ENCODE data around the gene EVI5L. TPM values are rescaled to one million over a fixed set of nuclear protein-coding genes. Genes with fewer than 3 reads are reported as not detected.
A peak's percentile ranks its signal among the peaks of the same experiment; 100 is the strongest.

Gene EVI5L
- total and polyA plus RNA-seq, 2 of the 13 experiments (the other 11 are each of a cell fraction or from before 2014, with no cell fraction given), result 1.7 to 2.4 TPM

- TF ChIP-seq, protein P1, sequence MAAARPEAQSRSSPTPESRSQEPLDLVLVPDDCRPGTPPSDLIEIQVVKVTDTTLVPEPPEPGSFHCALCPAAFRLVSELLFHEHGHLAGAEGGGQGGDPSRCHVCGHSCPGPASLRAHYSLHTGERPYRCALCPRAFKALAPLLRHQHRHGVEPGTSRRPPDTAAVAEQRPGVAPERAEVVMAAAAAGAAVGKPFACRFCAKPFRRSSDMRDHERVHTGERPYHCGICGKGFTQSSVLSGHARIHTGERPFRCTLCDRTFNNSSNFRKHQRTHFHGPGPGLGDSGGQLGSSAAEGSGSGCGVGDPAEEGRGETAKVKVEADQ (CRISPR knock-in tag; IDR thresholded peaks at IDR 0.05; ENCODE audit: borderline replicate concordance), result no peak
- TF ChIP-seq ZNF205 (CRISPR knock-in tag; IDR thresholded peaks at IDR 0.05) (peak; percentile 49; the same call in 1 of the 2 replicates), SALL1 (CRISPR knock-in tag; IDR thresholded peaks at IDR 0.05) (peak; percentile 49; the same call in 1 of the 2 replicates), FOSL1 (CRISPR knock-in tag; IDR thresholded peaks at IDR 0.05; ENCODE audit: borderline replicate concordance) (peak; percentile 11; the same call in 1 of the 2 replicates), ZNF431 (CRISPR knock-in tag; IDR thresholded peaks at IDR 0.05; ENCODE audit: borderline replicate concordance, low read depth) (peak; percentile 21; the same call in 1 of the 2 replicates), POLR2AphosphoS5 (IDR thresholded peaks at IDR 0.05; ENCODE audit: low read depth, low read length) (peak; percentile 60), ZNF274 (CRISPR knock-in tag; IDR thresholded peaks at IDR 0.05) (peak; percentile 22; the same call in 1 of the 2 replicates), CENPT (CRISPR knock-in tag; IDR thresholded peaks at IDR 0.05; ENCODE audit: low read depth) (no peak), ARNTL (CRISPR knock-in tag; IDR thresholded peaks at IDR 0.05) (peak; percentile 56; the same call in 1 of the 2 replicates), TSC22D2 (CRISPR knock-in tag; IDR thresholded peaks at IDR 0.05; ENCODE audit: borderline replicate concordance) (no peak), SNAI1 (CRISPR knock-in tag; IDR thresholded peaks at IDR 0.05; ENCODE audit: borderline replicate concordance) (no peak), HMG20B (CRISPR knock-in tag; conservative IDR thresholded peaks at IDR 0.05) (no peak), ZNF7 (CRISPR knock-in tag; IDR thresholded peaks at IDR 0.05) (no peak), MTA1 (CRISPR knock-in tag; IDR thresholded peaks at IDR 0.05; ENCODE audit: borderline replicate concordance) (peak; percentile 46; the same call in 1 of the 2 replicates), TAF1 (CRISPR knock-in tag; IDR thresholded peaks at IDR 0.05) (peak; percentile 60; the same call in 1 of the 2 replicates), ZNF280D (CRISPR knock-in tag; IDR thresholded peaks at IDR 0.05) (0 out of 2 replicates have a peak, but pooled peaks have one; percentile 18), ZNF235 (CRISPR knock-in tag; IDR thresholded peaks at IDR 0.05; ENCODE audit: borderline replicate concordance) (peak; percentile 51; the same call in 1 of the 2 replicates), ZNF878 (CRISPR knock-in tag; IDR thresholded peaks at IDR 0.05) (no peak), ZBTB42 (CRISPR knock-in tag; IDR thresholded peaks at IDR 0.05) (no peak), HNF4G (IDR thresholded peaks at IDR 0.05; ENCODE audit: borderline replicate concordance, low read depth, low read length) (no peak), HNF4G (CRISPR knock-in tag; IDR thresholded peaks at IDR 0.05; ENCODE audit: borderline replicate concordance, low read depth) (no peak), ZNF746 (CRISPR knock-in tag; IDR thresholded peaks at IDR 0.05) (no peak), ZBED4 (CRISPR knock-in tag; IDR thresholded peaks at IDR 0.05; ENCODE audit: borderline replicate concordance) (peak; percentile 84; the same call in 1 of the 2 replicates)
Observed at GRCh38 chr19:7888145-7888825, 58.3 kb downstream of the EVI5L start, which contains the start of gene LRRC8E (continued).
